ENCODE measurements around the gene CDH4.

DNA sequence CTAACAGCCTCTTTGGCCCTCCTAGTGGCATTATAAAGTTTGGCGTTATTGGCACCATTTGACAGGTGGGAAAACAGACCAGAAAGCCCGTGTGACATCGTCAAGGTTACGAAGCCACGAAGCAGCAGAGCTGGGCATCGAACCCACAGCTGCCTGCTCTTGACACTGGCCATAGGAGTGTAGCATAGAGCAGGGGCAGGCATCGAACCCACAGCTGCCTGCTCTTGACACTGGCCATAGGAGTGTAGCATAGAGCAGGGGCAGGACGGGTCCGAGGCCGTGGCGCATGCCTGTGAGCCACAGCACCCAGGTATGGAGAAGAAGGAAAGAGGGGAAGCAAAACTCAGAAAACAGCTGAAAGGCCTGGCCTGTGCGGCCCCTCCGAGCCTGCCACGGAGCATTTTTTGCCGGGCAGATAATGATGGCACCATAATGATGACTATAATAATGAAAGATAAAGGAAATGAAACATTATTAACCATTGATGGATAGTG is 33.1 kb downstream of the CDH4 start:
- TF ChIP-seq, protein P1, sequence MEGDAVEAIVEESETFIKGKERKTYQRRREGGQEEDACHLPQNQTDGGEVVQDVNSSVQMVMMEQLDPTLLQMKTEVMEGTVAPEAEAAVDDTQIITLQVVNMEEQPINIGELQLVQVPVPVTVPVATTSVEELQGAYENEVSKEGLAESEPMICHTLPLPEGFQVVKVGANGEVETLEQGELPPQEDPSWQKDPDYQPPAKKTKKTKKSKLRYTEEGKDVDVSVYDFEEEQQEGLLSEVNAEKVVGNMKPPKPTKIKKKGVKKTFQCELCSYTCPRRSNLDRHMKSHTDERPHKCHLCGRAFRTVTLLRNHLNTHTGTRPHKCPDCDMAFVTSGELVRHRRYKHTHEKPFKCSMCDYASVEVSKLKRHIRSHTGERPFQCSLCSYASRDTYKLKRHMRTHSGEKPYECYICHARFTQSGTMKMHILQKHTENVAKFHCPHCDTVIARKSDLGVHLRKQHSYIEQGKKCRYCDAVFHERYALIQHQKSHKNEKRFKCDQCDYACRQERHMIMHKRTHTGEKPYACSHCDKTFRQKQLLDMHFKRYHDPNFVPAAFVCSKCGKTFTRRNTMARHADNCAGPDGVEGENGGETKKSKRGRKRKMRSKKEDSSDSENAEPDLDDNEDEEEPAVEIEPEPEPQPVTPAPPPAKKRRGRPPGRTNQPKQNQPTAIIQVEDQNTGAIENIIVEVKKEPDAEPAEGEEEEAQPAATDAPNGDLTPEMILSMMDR (conservative IDR thresholded peaks at IDR 0.05) = no peak
- no peak for TF ChIP-seq ZFX (IDR thresholded peaks at IDR 0.05)

Data from C4-2B (cell line).